Frontal cortex (tissue), 4 donors: ENCODE data around the gene CAMKK2. TPM values are rescaled to one million over a fixed set of nuclear protein-coding genes. Genes with fewer than 3 reads are reported as not detected.
A peak's percentile ranks its signal among the peaks of the same experiment; 100 is the strongest.
"Not testable (repeated sequence)": the region's sequence is repeated elsewhere in the genome, so short reads cannot be mapped to it uniquely, and the experiment has no call there.

Experiments used
- DNase-seq, 2 donors: peaks; one replicate each; pipeline ENCODE4 v3.0.0; 2012; ENCODE audit warnings: low spot score in 2 of 2
- FAIRE-seq: peaks from 2 replicates; lab custom pipeline; 2012; peaks lifted over from hg19 to GRCh38; lab: Jason Lieb, UNC
- total RNA-seq: library from RNA; depleted of rRNA; stranded (reverse); fragments of >200 nt; gene quantifications from one replicate; pipeline ENCODE4 v1.2.3, GENCODE V29; 2014
- donor health status: control.
- donor health status: control.
- donor health status: control.

Gene CAMKK2
- total RNA-seq, 1 donor from 2014 or later = 38.3 TPM

- peak; percentile 80 to 82 for DNase-seq
- FAIRE-seq = no peak
Measured at GRCh38 chr12:121209624-121210572, 86.6 kb downstream of the CAMKK2 start, which contains the start of gene P2RX4. Gene P2RX4, plus strand, starts transcription at chr12:121210129. Its CDS starts 36 bp downstream, at chr12:121210165.

GRCh38 chr12:121209221-121209620 is 87.3 kb downstream of the CAMKK2 start:
- FAIRE-seq = no peak
- no peak for DNase-seq

GRCh38 chr12:121208571-121208970 is 87.9 kb downstream of the CAMKK2 start:
- not testable (repeated sequence) for FAIRE-seq, DNase-seq

- FAIRE-seq = no peak
- no peak for DNase-seq
Measured at GRCh38 chr12:121205491-121205890, 91.0 kb downstream of the CAMKK2 start.

- no peak for FAIRE-seq
Measured at GRCh38 chr12:121203482-121203881, 93.0 kb downstream of the CAMKK2 start.

GRCh38 chr12:121202407-121203355 is 93.8 kb downstream of the CAMKK2 start:
- FAIRE-seq = no peak
- no peak for DNase-seq

More at GRCh38 chr12:121203482-121203881, 93.0 kb downstream of the CAMKK2 start:
- no peak for DNase-seq

GRCh38 chr12:121201140-121201539 is 95.4 kb downstream of the CAMKK2 start:
- DNase-seq, FAIRE-seq: not testable (repeated sequence)

- no peak for FAIRE-seq
Measured at GRCh38 chr12:121198949-121199348, 97.6 kb downstream of the CAMKK2 start.

GRCh38 chr12:121196902-121197301 is 99.6 kb downstream of the CAMKK2 start:
- FAIRE-seq (no peak), DNase-seq (no peak)

More at GRCh38 chr12:121198949-121199348, 97.6 kb downstream of the CAMKK2 start:
- no peak for DNase-seq

GRCh38 chr12:121191151-121191550 is 105.4 kb downstream of the CAMKK2 start:
- FAIRE-seq = no peak

GRCh38 chr12:121190523-121191031 is 105.9 kb downstream of the CAMKK2 start:
- DNase-seq (no peak), FAIRE-seq (no peak)

More at GRCh38 chr12:121191151-121191550, 105.4 kb downstream of the CAMKK2 start:
- DNase-seq = no peak

- no peak for FAIRE-seq
- DNase-seq = no peak
Measured at GRCh38 chr12:121189619-121190155, 106.8 kb downstream of the CAMKK2 start.

GRCh38 chr12:121189131-121189530 is 107.4 kb downstream of the CAMKK2 start:
- no peak for DNase-seq
- no peak for FAIRE-seq

- no peak for FAIRE-seq
- DNase-seq = no peak
Measured at GRCh38 chr12:121188227-121188626, 108.3 kb downstream of the CAMKK2 start.

Other genes with a start within 250 kb of the CAMKK2 start
- 1.2 TPM for gene P2RX7, start 163.8 kb downstream of the CAMKK2 start, total RNA-seq
- gene P2RX4, start 86.6 kb downstream of the CAMKK2 start, total RNA-seq = 5.3 TPM
- 142 TPM for gene ANAPC5, start 55.7 kb upstream of the CAMKK2 start, total RNA-seq
- 74.2 TPM for gene RNF34, start 103.4 kb upstream of the CAMKK2 start, total RNA-seq